SK-N-MC (cell line): Measurements from ENCODE around the gene SPTAN1.

Source experiments
- DNase-seq: peaks from one replicate; pipeline ENCODE4 v3.0.0-alpha.2; 2011; ENCODE audit warnings: low read depth, low spot score
- H3K27ac ChIP-seq: fragments of 200-600 bp; sonication (generic); 2 replicates; pipeline ENCODE4 v1.5.1; 2016; ENCODE audit warnings: mixed run types
- H3K36me3 ChIP-seq: fragments of 200-600 bp; sonication (generic); 2 replicates; pipeline ENCODE4 v1.6.1; 2017; ENCODE audit warnings: antibody characterized with exemption, low read length, mixed read lengths; ENCODE audit not compliant: insufficient read depth
- H3K4me3 ChIP-seq: fragments of 200-600 bp; sonication (generic); 2 replicates; pipeline ENCODE4 v1.5.1; 2016
- H3K9ac ChIP-seq: fragments of 200-600 bp; sonication (generic); 2 replicates; pipeline ENCODE4 v1.8.0; 2017; ENCODE audit warnings: mixed run types, mixed read lengths; ENCODE audit not compliant: insufficient read length
- H3K9me3 ChIP-seq: fragments of 200-600 bp; sonication (generic); 2 replicates; pipeline ENCODE4 v1.6.1; 2017; ENCODE audit warnings: low read depth, mild to moderate bottlenecking, antibody characterized with exemption, low read length, moderate library complexity, mixed read lengths
- EZH2 ChIP-seq: fragments of 200-600 bp; sonication (generic); IDR thresholded peaks from one replicate; pipeline ENCODE4 v1.6.1; 2017; ENCODE audit warnings: antibody characterized with exemption
- FOXP2 ChIP-seq: optimal IDR thresholded peaks from 2 replicates; pipeline ENCODE3; 2011; ENCODE audit warnings: mild to moderate bottlenecking, moderate library complexity; ENCODE audit not compliant: insufficient read depth; ENCODE audit errors: extremely low read length, control extremely low read depth
- POLR2AphosphoS5 ChIP-seq: IDR thresholded peaks from 2 replicates; pipeline ENCODE4 v1.6.1; 2012; ENCODE audit warnings: mild to moderate bottlenecking, low read depth, low read length, borderline replicate concordance

SPTAN1 gene

GRCh38 chr9:128550226-128550625 is 2.2 kb upstream of the SPTAN1 start:
- TF ChIP-seq POLR2AphosphoS5 (no peak), FOXP2 (no peak), EZH2 (no peak)
- no peak overlapping the region for H3K4me3 ChIP-seq
- H3K36me3 ChIP-seq: no peaks in the 10 kb centered on the region
- H3K9me3 ChIP-seq: no peaks in the 10 kb centered on the region
- no peak overlapping the region for H3K27ac ChIP-seq
- H3K9ac ChIP-seq: no peak overlapping the region
- no peak for DNase-seq

DNA sequence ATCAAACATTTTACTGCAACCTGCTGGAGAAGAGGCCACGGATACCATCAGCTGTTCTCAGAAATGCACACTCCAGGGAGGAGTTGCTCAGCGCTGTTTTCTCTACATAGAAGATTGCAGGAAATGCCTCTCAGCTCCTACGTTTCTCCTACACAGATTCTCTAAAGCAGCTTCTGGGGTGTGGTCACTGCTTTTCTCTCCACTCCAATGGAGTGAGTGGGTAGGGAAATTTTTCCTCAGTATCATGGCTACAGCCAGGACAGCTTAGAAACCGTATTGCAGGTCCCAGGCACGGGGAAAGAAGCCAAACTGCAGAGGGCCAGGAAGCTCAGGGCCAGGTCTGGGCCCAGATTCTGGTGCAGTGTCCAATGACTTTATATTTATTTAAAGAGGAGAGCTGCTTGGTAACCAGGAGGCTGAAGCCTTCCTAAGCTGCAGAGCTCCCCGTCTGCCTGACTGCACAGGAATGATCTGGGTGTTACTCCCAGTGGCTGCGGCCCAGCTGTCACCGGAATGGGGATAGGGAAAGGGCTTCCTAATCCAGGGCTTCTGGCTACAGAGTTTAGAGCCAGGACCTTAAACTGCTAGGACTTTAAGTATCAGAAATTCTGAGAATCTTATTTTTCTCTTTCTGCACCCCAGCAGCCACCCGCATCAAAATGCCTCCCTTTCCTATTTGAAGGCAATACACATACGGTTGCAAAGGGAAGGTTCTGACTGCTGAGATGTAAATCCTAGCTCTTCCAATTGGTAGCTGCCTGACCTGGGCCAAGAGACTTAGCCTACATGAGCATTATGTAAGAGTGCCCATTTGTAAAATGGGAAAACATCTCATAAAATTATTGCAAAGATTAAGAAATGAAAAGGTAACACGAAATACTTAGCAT is 1.4 kb upstream of the SPTAN1 start:
- TF ChIP-seq EZH2 (no peak), FOXP2 (no peak), POLR2AphosphoS5 (no peak)
- no peaks in the 10 kb centered on the region for H3K36me3 ChIP-seq
- no peak for DNase-seq
- H3K9me3 ChIP-seq: no peaks in the 10 kb centered on the region
- no peak overlapping the region for H3K27ac ChIP-seq
- H3K4me3 ChIP-seq: peak overlapping the region; percentile 96
- H3K9ac ChIP-seq: peak overlapping the region; percentile 69

DNA sequence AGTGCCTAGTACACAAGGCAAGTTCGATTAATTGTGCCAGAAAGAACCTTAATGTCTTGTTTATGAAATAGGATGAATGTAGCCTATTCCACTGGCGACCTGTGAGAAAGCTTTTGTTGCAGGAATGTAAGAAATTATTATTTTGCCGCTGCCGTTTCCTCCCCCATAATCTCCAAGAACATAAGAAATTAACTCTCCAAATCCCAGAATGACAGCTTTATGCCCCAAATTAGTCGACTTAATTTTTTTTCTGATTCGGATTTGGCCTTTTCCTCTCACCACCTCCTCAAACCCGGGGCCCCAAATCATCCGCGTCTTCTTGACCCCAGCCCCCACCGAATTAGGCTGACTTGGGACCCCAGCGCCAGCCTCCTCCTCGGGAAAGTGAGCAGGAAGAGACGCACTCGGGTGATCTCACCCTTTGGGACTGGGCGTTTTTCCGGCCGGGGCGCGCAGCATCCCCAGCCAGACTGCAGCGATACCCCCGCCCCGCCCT is 682 bp upstream of the SPTAN1 start:
- Histone ChIP-seq H3K27ac (no peak overlapping the region), H3K36me3 (no peaks in the 10 kb centered on the region), H3K9me3 (no peaks in the 10 kb centered on the region), H3K9ac (peak overlapping the region; percentile 69), H3K4me3 (peak overlapping the region; percentile 96)
- TF ChIP-seq POLR2AphosphoS5 (no peak), EZH2 (no peak), FOXP2 (no peak)
- no peak for DNase-seq

GRCh38 chr9:128552744-128553440 is 505 bp downstream of the SPTAN1 start:
- peak overlapping the region; percentile 87 for H3K9ac ChIP-seq
- H3K27ac ChIP-seq: peak overlapping the region; percentile 89
- H3K36me3 ChIP-seq: no peaks in the 10 kb centered on the region
- H3K4me3 ChIP-seq: peak overlapping the region; percentile 96
- H3K9me3 ChIP-seq: no peaks in the 10 kb centered on the region
- no peak for DNase-seq
- TF ChIP-seq POLR2AphosphoS5 (no peak), FOXP2 (no peak), EZH2 (no peak)

DNA sequence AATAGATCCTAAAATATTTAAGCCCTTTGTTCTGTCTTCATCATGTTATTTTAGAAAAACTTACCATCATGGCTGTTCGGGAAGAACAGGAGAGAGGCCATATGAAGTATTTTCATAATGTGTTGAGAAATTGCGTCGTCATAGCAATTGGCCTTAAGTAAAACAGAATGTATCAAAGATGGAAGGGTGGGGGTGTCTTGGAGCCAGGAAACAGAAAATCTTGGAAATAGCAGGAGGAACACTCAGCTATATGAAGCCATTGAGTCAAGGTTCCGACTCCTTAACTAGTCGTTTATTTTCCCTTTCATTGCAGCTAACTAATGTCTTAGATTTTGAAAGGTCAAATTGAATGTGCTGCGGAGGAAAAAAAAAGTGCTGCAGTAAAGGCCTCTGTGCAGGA is 1.3 kb downstream of the SPTAN1 start:
- no peak for DNase-seq
- no peaks in the 10 kb centered on the region for H3K9me3 ChIP-seq
- TF ChIP-seq POLR2AphosphoS5 (no peak), EZH2 (no peak), FOXP2 (no peak)
- peak overlapping the region; percentile 89 for H3K27ac ChIP-seq
- no peaks in the 10 kb centered on the region for H3K36me3 ChIP-seq
- peak overlapping the region; percentile 96 for H3K4me3 ChIP-seq
- H3K9ac ChIP-seq: peak overlapping the region; percentile 87

- TF ChIP-seq EZH2: no peak
- no peak for TF ChIP-seq FOXP2
- TF ChIP-seq POLR2AphosphoS5: no peak
- Histone ChIP-seq H3K9ac (peak overlapping the region; percentile 87), H3K36me3 (no peaks in the 10 kb centered on the region), H3K9me3 (no peaks in the 10 kb centered on the region), H3K4me3 (peak overlapping the region; percentile 96), H3K27ac (peak overlapping the region; percentile 89)
- peak; percentile 37 for DNase-seq
Observed at GRCh38 chr9:128554155-128554862, 1.9 kb downstream of the SPTAN1 start.

DNA sequence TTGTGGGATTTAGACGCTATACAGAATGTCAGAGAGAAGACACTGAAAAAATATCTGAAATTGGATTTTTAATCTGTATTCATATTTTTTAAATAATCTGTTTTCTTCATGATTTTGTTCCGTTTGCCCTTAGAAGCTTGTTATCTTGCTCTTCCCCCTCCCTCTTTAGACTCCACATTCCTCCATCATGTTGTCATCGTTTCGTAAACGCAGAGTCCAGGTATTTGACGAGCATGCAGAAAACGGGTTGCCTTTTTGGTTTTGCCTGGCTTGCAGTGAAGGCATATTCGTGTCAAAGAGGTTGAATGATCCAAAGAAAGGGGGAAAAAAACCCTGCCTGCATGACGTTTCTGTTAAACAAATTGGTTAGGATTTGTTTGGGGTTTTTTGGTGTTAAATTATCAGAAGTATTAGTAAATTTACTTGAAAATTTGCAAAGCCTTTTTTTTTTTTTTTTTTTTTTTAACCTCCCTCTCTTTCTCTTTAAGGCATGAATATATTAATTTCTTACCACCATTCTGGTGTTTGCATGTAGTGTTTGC is 2.9 kb downstream of the SPTAN1 start:
- Histone ChIP-seq H3K36me3 (no peaks in the 10 kb centered on the region), H3K9ac (peak overlapping the region; percentile 36), H3K4me3 (peak overlapping the region; percentile 96), H3K27ac (peak overlapping the region; percentile 89), H3K9me3 (no peaks in the 10 kb centered on the region)
- DNase-seq: no peak
- TF ChIP-seq POLR2AphosphoS5: no peak
- no peak for TF ChIP-seq FOXP2
- TF ChIP-seq EZH2: no peak

DNA sequence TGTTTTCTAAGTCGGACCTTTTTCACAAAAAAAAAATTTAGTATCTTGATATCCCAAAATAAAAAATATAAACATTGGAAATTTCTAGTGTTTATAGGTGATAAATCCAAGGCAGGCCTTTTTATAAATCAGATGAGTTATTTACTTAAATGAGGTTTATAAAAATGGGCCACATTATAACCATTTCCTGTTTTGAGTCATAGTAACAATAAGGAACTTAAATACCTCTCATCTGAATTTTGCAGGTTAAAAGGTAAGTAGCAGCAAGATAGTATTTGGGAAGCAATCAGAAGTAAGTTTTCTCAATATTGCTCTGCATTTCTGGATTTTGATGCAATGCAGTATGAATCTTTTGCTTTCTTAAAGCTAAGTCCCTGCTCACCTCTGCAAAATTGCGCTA is 3.9 kb downstream of the SPTAN1 start:
- Histone ChIP-seq H3K9ac (peak overlapping the region; percentile 13), H3K4me3 (no peak overlapping the region), H3K27ac (peak overlapping the region; percentile 89), H3K36me3 (no peaks in the 10 kb centered on the region), H3K9me3 (no peaks in the 10 kb centered on the region)
- no peak for DNase-seq
- no peak for TF ChIP-seq POLR2AphosphoS5
- TF ChIP-seq EZH2: no peak
- no peak for TF ChIP-seq FOXP2
